ENCODE results near the gene SH3D19.

Gene SH3D19

DNA sequence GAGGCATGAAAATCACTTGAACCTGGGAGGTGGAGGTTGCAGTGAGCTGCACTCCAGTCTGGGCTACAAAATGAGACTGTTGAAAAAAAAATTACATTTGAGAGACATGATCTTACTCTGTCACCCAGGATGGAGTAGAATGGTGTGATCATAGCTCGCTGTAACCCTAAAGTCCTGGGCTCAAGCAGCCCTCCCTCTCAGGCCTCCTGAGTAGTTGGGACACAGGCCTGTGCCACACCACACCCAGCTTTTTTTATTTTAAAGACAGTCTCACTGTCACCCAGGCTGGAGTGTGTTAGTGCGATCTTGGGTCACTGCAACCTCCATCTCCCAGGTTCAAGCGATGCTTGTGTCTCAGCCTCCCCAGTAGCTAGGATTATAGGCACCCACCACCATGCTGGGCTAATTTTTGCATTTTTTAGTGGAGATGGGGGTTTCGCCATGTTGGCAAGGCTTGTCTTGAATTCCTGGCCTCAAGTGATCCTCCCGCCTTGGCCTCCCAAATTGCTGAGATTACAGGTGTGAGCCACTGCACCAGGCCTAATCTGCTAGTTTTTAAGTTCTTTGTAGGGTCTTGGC, 219.9 kb downstream of the SH3D19 start:
- H3K27me3 ChIP-seq (ENCODE audit: insufficient read depth, low read length, poor library complexity, severe bottlenecking), result no peaks in the 10 kb centered on the region
- peak overlapping the region; percentile 13 for H3K4me2 ChIP-seq (ENCODE audit: low read depth, low read length, poor library complexity, severe bottlenecking)
- H3K36me3 ChIP-seq (ENCODE audit: insufficient read depth, low read length), result peaks cover 65% of the 10 kb centered on the region
- H2AFZ ChIP-seq (ENCODE audit: low read length), result no peak overlapping the region
- H3K9me3 ChIP-seq (ENCODE audit: insufficient read depth, low read depth, low read length), result no peaks in the 10 kb centered on the region
- H3K9ac ChIP-seq (ENCODE audit: low read depth, low read length, poor library complexity, severe bottlenecking), result no peak overlapping the region
- no peak for TF ChIP-seq CTCF (conservative IDR thresholded peaks at IDR 0.05; ENCODE audit: low read length)
- no peak for TF ChIP-seq EZH2phosphoT487 (IDR thresholded peaks at IDR 0.05; ENCODE audit: borderline replicate concordance)
- H3K4me1 ChIP-seq (ENCODE audit: insufficient read depth, low read length, poor library complexity, severe bottlenecking), result peaks cover 13% of the 10 kb centered on the region
- H3K4me3 ChIP-seq (ENCODE audit: low read length, poor library complexity, severe bottlenecking), result no peak overlapping the region
- H3F3A ChIP-seq (ENCODE audit: low read depth), result no peaks in the 10 kb centered on the region
- no peaks in the 10 kb centered on the region for H3K9me2 ChIP-seq (replicated peaks; ENCODE audit: low read depth, low read length)
- H4K20me1 ChIP-seq (ENCODE audit: insufficient read depth, low read length, poor library complexity, severe bottlenecking), result peaks cover 67% of the 10 kb centered on the region
- H3K79me2 ChIP-seq (ENCODE audit: insufficient read depth, low read length), result peaks cover 66% of the 10 kb centered on the region

DNA sequence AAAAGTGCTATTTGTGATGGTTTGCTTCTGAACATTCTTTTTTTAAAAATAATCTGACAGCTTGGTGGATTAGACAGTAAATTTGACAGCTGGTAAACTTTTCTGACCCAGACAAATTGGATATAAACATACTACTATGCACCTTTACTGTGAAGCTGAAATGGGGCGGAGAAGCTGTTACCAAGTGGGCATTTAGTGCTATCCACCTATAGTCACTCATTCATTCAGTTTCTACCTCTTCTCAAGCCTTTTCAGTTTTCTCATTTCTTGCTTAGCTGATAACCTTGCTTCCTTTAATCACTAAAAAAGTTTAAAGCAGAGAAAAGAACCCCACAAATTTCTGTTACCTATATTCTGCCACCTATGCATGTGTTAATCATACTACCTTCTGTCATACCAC, 220.8 kb downstream of the SH3D19 start:
- H3F3A ChIP-seq (ENCODE audit: low read depth), result no peaks in the 10 kb centered on the region
- peaks cover 9% of the 10 kb centered on the region for H3K27me3 ChIP-seq (ENCODE audit: insufficient read depth, low read length, poor library complexity, severe bottlenecking)
- H3K79me2 ChIP-seq (ENCODE audit: insufficient read depth, low read length), result peaks cover 75% of the 10 kb centered on the region

DNA sequence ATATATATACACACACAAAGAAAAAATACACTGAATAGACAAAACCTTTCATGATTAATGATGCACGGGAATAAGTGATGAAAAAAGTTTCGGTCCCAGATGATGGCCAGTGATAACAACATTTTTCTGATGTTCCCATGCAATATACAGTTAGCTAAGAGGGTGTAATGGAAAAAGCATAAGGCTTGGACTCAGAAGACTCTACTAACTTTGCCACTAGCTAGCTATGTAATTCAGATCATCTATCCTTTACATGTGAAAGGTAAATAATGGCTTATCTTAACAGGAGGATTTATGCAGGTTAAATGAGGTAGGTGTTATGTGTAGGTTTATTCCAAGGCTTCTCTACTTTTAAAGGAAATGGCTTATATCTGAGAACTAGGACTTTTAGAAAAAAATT, 221.6 kb downstream of the SH3D19 start:
- no peaks in the 10 kb centered on the region for H3K9me2 ChIP-seq (replicated peaks; ENCODE audit: low read depth, low read length)
- H3K9ac ChIP-seq (ENCODE audit: low read depth, low read length, poor library complexity, severe bottlenecking), result peak overlapping the region; percentile 99
- H3F3A ChIP-seq (ENCODE audit: low read depth), result no peaks in the 10 kb centered on the region
- no peaks in the 10 kb centered on the region for H3K9me3 ChIP-seq (ENCODE audit: insufficient read depth, low read depth, low read length)
- TF ChIP-seq CTCF (conservative IDR thresholded peaks at IDR 0.05; ENCODE audit: low read length) (no peak), EZH2phosphoT487 (IDR thresholded peaks at IDR 0.05; ENCODE audit: borderline replicate concordance) (no peak)
- peaks cover 17% of the 10 kb centered on the region for H3K4me1 ChIP-seq (ENCODE audit: insufficient read depth, low read length, poor library complexity, severe bottlenecking)
- peaks cover 76% of the 10 kb centered on the region for H4K20me1 ChIP-seq (ENCODE audit: insufficient read depth, low read length, poor library complexity, severe bottlenecking)
- H3K4me2 ChIP-seq (ENCODE audit: low read depth, low read length, poor library complexity, severe bottlenecking), result peak overlapping the region; percentile 80
- no peak overlapping the region for H2AFZ ChIP-seq (ENCODE audit: low read length)
- H3K4me3 ChIP-seq (ENCODE audit: low read length, poor library complexity, severe bottlenecking), result peak overlapping the region; percentile 93
- H3K36me3 ChIP-seq (ENCODE audit: insufficient read depth, low read length), result peaks cover 69% of the 10 kb centered on the region
- peaks cover 12% of the 10 kb centered on the region for H3K27me3 ChIP-seq (ENCODE audit: insufficient read depth, low read length, poor library complexity, severe bottlenecking)
- peaks cover 77% of the 10 kb centered on the region for H3K79me2 ChIP-seq (ENCODE audit: insufficient read depth, low read length)

More for the DNA sequence above, 220.8 kb downstream of the SH3D19 start:
- Histone ChIP-seq H3K4me1 (ENCODE audit: insufficient read depth, low read length, poor library complexity, severe bottlenecking) (peaks cover 13% of the 10 kb centered on the region), H3K9ac (ENCODE audit: low read depth, low read length, poor library complexity, severe bottlenecking) (no peak overlapping the region), H3K4me2 (ENCODE audit: low read depth, low read length, poor library complexity, severe bottlenecking) (peak overlapping the region; percentile 80), H3K9me2 (replicated peaks; ENCODE audit: low read depth, low read length) (no peaks in the 10 kb centered on the region), H3K4me3 (ENCODE audit: low read length, poor library complexity, severe bottlenecking) (peak overlapping the region; percentile 93), H3K9me3 (ENCODE audit: insufficient read depth, low read depth, low read length) (no peaks in the 10 kb centered on the region), H2AFZ (ENCODE audit: low read length) (no peak overlapping the region), H4K20me1 (ENCODE audit: insufficient read depth, low read length, poor library complexity, severe bottlenecking) (peaks cover 76% of the 10 kb centered on the region), H3K36me3 (ENCODE audit: insufficient read depth, low read length) (peaks cover 69% of the 10 kb centered on the region)
- TF ChIP-seq CTCF (conservative IDR thresholded peaks at IDR 0.05; ENCODE audit: low read length) (no peak), EZH2phosphoT487 (IDR thresholded peaks at IDR 0.05; ENCODE audit: borderline replicate concordance) (no peak)

All from Loucy (cell line).